H9 (cell line): ENCODE measurements around the gene KIF16B. TPM values are rescaled to one million over a fixed set of nuclear protein-coding genes. Genes with fewer than 3 reads are reported as not detected.

Experiments
- DNase-seq: peaks from one replicate; pipeline ENCODE4 v3.0.0-alpha.2; 2017
- H2AFZ ChIP-seq: one replicate; pipeline ENCODE4 v1.6.1; 2013; ENCODE audit warnings: mild to moderate bottlenecking, low read length, control low read depth, moderate library complexity
- H2AK5ac ChIP-seq: 2 replicates; pipeline ENCODE4 v1.6.1; 2013; ENCODE audit warnings: low read length, control low read depth, mixed read lengths; ENCODE audit not compliant: insufficient read length
- H2BK120ac ChIP-seq: one replicate; pipeline ENCODE4 v1.6.1; 2013; ENCODE audit warnings: low read depth, mild to moderate bottlenecking, low read length, control low read depth, inconsistent platforms; ENCODE audit not compliant: poor library complexity, severe bottlenecking
- H2BK12ac ChIP-seq: 2 replicates; pipeline ENCODE4 v1.6.1; 2013; ENCODE audit warnings: low read length, control low read depth, mixed read lengths, low read depth; ENCODE audit not compliant: insufficient read length
- H2BK15ac ChIP-seq: 2 replicates; pipeline ENCODE4 v1.6.1; 2013; ENCODE audit warnings: low read depth, low read length, control low read depth
- H2BK20ac ChIP-seq: one replicate; pipeline ENCODE4 v1.6.1; 2013; ENCODE audit warnings: low read depth, mild to moderate bottlenecking, low read length, control low read depth, inconsistent platforms; ENCODE audit not compliant: poor library complexity, severe bottlenecking
- H2BK5ac ChIP-seq: 2 replicates; pipeline ENCODE4 v1.6.1; 2013; ENCODE audit warnings: low read length, control low read depth, mixed read lengths; ENCODE audit not compliant: insufficient read length
- H3K14ac ChIP-seq: 2 replicates; pipeline ENCODE4 v1.6.1; 2013; ENCODE audit warnings: low read length, control low read depth; ENCODE audit not compliant: insufficient read depth
- H3K18ac ChIP-seq: 2 replicates; pipeline ENCODE4 v1.6.1; 2013; ENCODE audit warnings: low read depth, mild to moderate bottlenecking, mixed read lengths, low read length, control low read depth; ENCODE audit not compliant: insufficient read length
- H3K23ac ChIP-seq: 2 replicates; pipeline ENCODE4 v1.6.1; 2013; ENCODE audit warnings: low read length, control low read depth, mixed read lengths, low read depth; ENCODE audit not compliant: insufficient read length
- H3K23me2 ChIP-seq: 2 replicates; pipeline ENCODE4 v1.6.1; 2013; ENCODE audit warnings: low read depth, mild to moderate bottlenecking, mixed read lengths, low read length, control low read depth; ENCODE audit not compliant: insufficient read length, poor library complexity, severe bottlenecking
- H3K27ac ChIP-seq: 2 replicates; pipeline ENCODE4 v1.5.1; 2013; ENCODE audit warnings: low read length, control low read depth, mixed read lengths, low read depth; ENCODE audit not compliant: insufficient read length
- H3K27me3 ChIP-seq: 2 replicates; pipeline ENCODE4 v1.6.1; 2013; ENCODE audit warnings: low read length, control low read depth, inconsistent platforms; ENCODE audit not compliant: insufficient read depth
- H3K4ac ChIP-seq: 2 replicates; pipeline ENCODE4 v1.6.1; 2013; ENCODE audit warnings: low read depth, mild to moderate bottlenecking, control low read depth, inconsistent platforms, low read length, moderate library complexity
- H3K4me1 ChIP-seq: 2 replicates; pipeline ENCODE4 v1.6.1; 2013; ENCODE audit warnings: low read length, control low read depth, inconsistent platforms; ENCODE audit not compliant: insufficient read depth
- H3K4me2 ChIP-seq: 2 replicates; pipeline ENCODE4 v1.6.1; 2013; ENCODE audit warnings: low read length, control low read depth, mixed read lengths; ENCODE audit not compliant: insufficient read length, insufficient read depth
- H3K56ac ChIP-seq: 2 replicates; pipeline ENCODE4 v1.6.1; 2013; ENCODE audit warnings: low read depth, mild to moderate bottlenecking, mixed read lengths, low read length, control low read depth; ENCODE audit not compliant: insufficient read length
- H3K79me1 ChIP-seq: 2 replicates; pipeline ENCODE4 v1.6.1; 2013; ENCODE audit warnings: low read depth, mild to moderate bottlenecking, moderate library complexity, low read length, control low read depth, inconsistent platforms; ENCODE audit not compliant: insufficient read depth, poor library complexity, severe bottlenecking
- H3K79me2 ChIP-seq: 2 replicates; pipeline ENCODE4 v1.6.1; 2013; ENCODE audit warnings: low read length, control low read depth, inconsistent platforms; ENCODE audit not compliant: insufficient read depth
- H3K9ac ChIP-seq: 2 replicates; pipeline ENCODE4 v1.6.1; 2013; ENCODE audit warnings: low read length, control low read depth, mixed read lengths; ENCODE audit not compliant: insufficient read length; ENCODE audit errors: extremely low read depth
- H3K9me3 ChIP-seq: one replicate; pipeline ENCODE4 v1.6.1; 2013; ENCODE audit warnings: low read depth, low read length, inconsistent platforms; ENCODE audit not compliant: control insufficient read depth
- H3T11ph ChIP-seq: one replicate; pipeline ENCODE4 v1.6.1; 2013; ENCODE audit warnings: mild to moderate bottlenecking, low read length, control low read depth, inconsistent platforms
- H4K20me1 ChIP-seq: one replicate; pipeline ENCODE4 v1.6.1; 2013; ENCODE audit not compliant: control insufficient read depth, insufficient read length, insufficient read depth
- H4K5ac ChIP-seq: 2 replicates; pipeline ENCODE4 v1.6.1; 2013; ENCODE audit warnings: low read depth, mild to moderate bottlenecking, mixed read lengths, low read length, control low read depth; ENCODE audit not compliant: insufficient read length
- H4K8ac ChIP-seq: replicated peaks from 2 replicates; pipeline ENCODE4 v1.6.1; 2013; ENCODE audit warnings: low read length, control low read depth, mixed read lengths, low read depth; ENCODE audit not compliant: insufficient read length
- H4K91ac ChIP-seq: 2 replicates; pipeline ENCODE4 v1.6.1; 2013; ENCODE audit warnings: low read depth, mild to moderate bottlenecking, moderate library complexity, mixed read lengths, low read length, control low read depth; ENCODE audit not compliant: insufficient read length
- H3K27ac Mint-ChIP-seq, 3 experiments: 2 replicates in 2 of 3; 3 replicates in 1 of 3; pipeline ENCODE4 v1.8.0; 2020 to 2021; ENCODE audit warnings: mixed read lengths in 3 of 3, mild to moderate bottlenecking in 1 of 3, moderate library complexity in 1 of 3
- H3K27me3 Mint-ChIP-seq: 2 replicates; pipeline ENCODE4 v1.8.0; 2021; ENCODE audit warnings: low read depth, mild to moderate bottlenecking, moderate library complexity, mixed read lengths
- H3K36me3 Mint-ChIP-seq, 3 experiments: 2 replicates in 2 of 3; 3 replicates in 1 of 3; pipeline ENCODE4 v1.8.0; 2020 to 2021; ENCODE audit warnings: low read depth in 3 of 3, mixed read lengths in 3 of 3; ENCODE audit not compliant: insufficient read depth in 1 of 3
- H3K4me1 Mint-ChIP-seq, 2 experiments: 2 replicates each; pipeline ENCODE4 v1.8.0; 2020; ENCODE audit warnings: mixed read lengths in 2 of 2
- H3K4me3 Mint-ChIP-seq, 2 experiments: 2 replicates in 1 of 2; 3 replicates in 1 of 2; pipeline ENCODE4 v1.8.0; 2020 to 2021; ENCODE audit warnings: mild to moderate bottlenecking in 2 of 2, mixed read lengths in 2 of 2, moderate library complexity in 1 of 2
- H3K9me3 Mint-ChIP-seq, 2 experiments: 2 replicates in 1 of 2; 3 replicates in 1 of 2; pipeline ENCODE4 v1.8.0; 2020; ENCODE audit warnings: mild to moderate bottlenecking in 2 of 2, mixed read lengths in 2 of 2, moderate library complexity in 1 of 2
- WGBS: extraction: QIAGEN DNeasy Blood & Tissue Kit; methylation state at CpG from one replicate; pipeline ENCODE4 v1.1.7; 2013; ENCODE audit warnings: missing lambda C conversion rate, low lambda C conversion rate, mixed read lengths; ENCODE audit not compliant: insufficient read length; ENCODE audit errors: extremely low coverage; 5-methylcytosine and 5-hydroxymethylcytosine counted together
- total RNA-seq: library from RNA; stranded (reverse); gene quantifications from 2 replicates; pipeline ENCODE4 v1.2.1, GENCODE V29; 2021
- TF ChIP-seq, protein P1 (sequence below): fragments of 200-600 bp; sonication (generic); conservative IDR thresholded peaks from 3 replicates; pipeline ENCODE4 v1.8.0; 2021; ENCODE audit warnings: antibody characterized with exemption, mild to moderate bottlenecking

The KIF16B gene
- total RNA-seq, 1 experiment from 2014 or later, result 7.4 TPM

GRCh38 chr20:16588241-16588640, 15.0 kb upstream of the KIF16B start:
- no peak overlapping the region for H2BK12ac ChIP-seq
- H2AFZ ChIP-seq, result no peak overlapping the region
- no peak overlapping the region for H3K27ac ChIP-seq
- no peak overlapping the region for H3K4ac ChIP-seq
- TF ChIP-seq, protein P1, sequence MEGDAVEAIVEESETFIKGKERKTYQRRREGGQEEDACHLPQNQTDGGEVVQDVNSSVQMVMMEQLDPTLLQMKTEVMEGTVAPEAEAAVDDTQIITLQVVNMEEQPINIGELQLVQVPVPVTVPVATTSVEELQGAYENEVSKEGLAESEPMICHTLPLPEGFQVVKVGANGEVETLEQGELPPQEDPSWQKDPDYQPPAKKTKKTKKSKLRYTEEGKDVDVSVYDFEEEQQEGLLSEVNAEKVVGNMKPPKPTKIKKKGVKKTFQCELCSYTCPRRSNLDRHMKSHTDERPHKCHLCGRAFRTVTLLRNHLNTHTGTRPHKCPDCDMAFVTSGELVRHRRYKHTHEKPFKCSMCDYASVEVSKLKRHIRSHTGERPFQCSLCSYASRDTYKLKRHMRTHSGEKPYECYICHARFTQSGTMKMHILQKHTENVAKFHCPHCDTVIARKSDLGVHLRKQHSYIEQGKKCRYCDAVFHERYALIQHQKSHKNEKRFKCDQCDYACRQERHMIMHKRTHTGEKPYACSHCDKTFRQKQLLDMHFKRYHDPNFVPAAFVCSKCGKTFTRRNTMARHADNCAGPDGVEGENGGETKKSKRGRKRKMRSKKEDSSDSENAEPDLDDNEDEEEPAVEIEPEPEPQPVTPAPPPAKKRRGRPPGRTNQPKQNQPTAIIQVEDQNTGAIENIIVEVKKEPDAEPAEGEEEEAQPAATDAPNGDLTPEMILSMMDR, result no peak
- no peak overlapping the region for H4K8ac ChIP-seq
- no peak overlapping the region for H4K5ac ChIP-seq
- H3K9ac ChIP-seq, result no peak overlapping the region
- H3T11ph ChIP-seq, result no peak overlapping the region
- WGBS, result no CpG with 5 or more reads among the region's 5 CpGs
- no peaks in the 10 kb centered on the region for H3K9me3 ChIP-seq
- H2BK120ac ChIP-seq, result no peak overlapping the region
- no peak overlapping the region for H3K4me2 ChIP-seq
- H3K4me1 ChIP-seq, result peaks cover 2% of the 10 kb centered on the region; the same call in 1 of the 2 replicates
- no peaks in the 10 kb centered on the region for H4K20me1 ChIP-seq
- H3K27me3 Mint-ChIP-seq, result no peaks in the 10 kb centered on the region
- H3K56ac ChIP-seq, result no peak overlapping the region
- H3K23me2 ChIP-seq, result no peaks in the 10 kb centered on the region
- peaks cover 15% of the 10 kb centered on the region in 2 experiments for H3K4me1 Mint-ChIP-seq
- H3K36me3 Mint-ChIP-seq, result no peaks in the 10 kb centered on the region
- no peak overlapping the region for H3K18ac ChIP-seq
- H3K14ac ChIP-seq, result no peak overlapping the region
- no peak overlapping the region for H2BK5ac ChIP-seq
- no peak overlapping the region for H4K91ac ChIP-seq
- H2BK15ac ChIP-seq, result no peak overlapping the region
- no peak for DNase-seq
- H3K27ac Mint-ChIP-seq, result no peak overlapping the region
- H3K79me2 ChIP-seq, result no peaks in the 10 kb centered on the region
- H2AK5ac ChIP-seq, result no peak overlapping the region
- H3K4me3 Mint-ChIP-seq, result no peak overlapping the region
- no peak overlapping the region for H2BK20ac ChIP-seq
- H3K23ac ChIP-seq, result no peak overlapping the region
- H3K9me3 Mint-ChIP-seq, result no peaks in the 10 kb centered on the region
- H3K27me3 ChIP-seq, result no peaks in the 10 kb centered on the region
- H3K79me1 ChIP-seq, result no peaks in the 10 kb centered on the region
